Measurements from ENCODE around the gene ANKDD1A. TPM values are rescaled to one million over a fixed set of nuclear protein-coding genes. Genes with fewer than 3 reads are reported as not detected.

The ANKDD1A gene
- total RNA-seq, 1 experiment from 2014 or later: 6.8 TPM

DNA sequence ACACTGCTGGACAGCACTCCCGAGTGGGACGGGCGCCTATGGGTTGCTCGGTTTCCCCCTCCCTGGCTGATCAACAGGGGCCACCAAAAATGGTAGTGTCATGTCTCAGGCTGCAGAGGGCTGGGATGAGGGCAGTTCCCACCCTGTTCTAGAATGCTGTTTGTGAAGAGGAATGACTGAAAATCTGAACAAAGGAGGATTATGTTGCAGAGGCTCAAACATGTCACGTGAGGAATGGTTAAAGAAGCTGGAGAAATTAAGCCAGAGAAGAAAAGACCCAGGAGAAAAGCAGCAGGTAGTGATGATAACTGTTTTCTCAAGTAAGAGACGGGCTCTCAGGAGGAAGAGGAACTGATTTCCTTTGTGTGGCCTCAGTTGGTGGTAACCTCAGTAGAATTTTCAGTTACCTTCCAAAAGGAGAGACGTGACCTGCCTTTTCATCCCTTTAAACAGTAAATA, 67.6 kb downstream of the ANKDD1A start:
- ChIA-PET POLR2A (interaction anchor here (0.6 kb wide), 1 partner anchor 150 kb away, joined by 11 read pairs; no protein-coding TSS in a partner anchor), CTCF (interaction anchor here (0.6 kb wide), 1 partner anchor 420 kb away, joined by 7 read pairs; no protein-coding TSS in a partner anchor)
- no TSS peak for BruUV-seq (replicated peaks)
- in situ Hi-C loops (cut with HindIII; ENCODE audit: low pct_unique_long_range_greater_than_20kb, low sequenced_read_pairs) (no loop called here), intact Hi-C loops (cut with micrococcal nuclease; ENCODE audit: unreplicated experiment) (no loop called here)
- Histone ChIP-seq H3K9me3 (ENCODE audit: control insufficient read depth, insufficient read depth, low read depth, low read length) (no peaks in the 10 kb centered on the region), H3K4me3 (ENCODE audit: low read depth in 2 of 2, low read length in 2 of 2) (no peak overlapping the region), H3K27ac (ENCODE audit: low read length) (no peak overlapping the region), H3K27me3 (ENCODE audit: control insufficient read depth, insufficient read depth, low read length) (no peaks in the 10 kb centered on the region), H3K36me3 (ENCODE audit: control insufficient read depth, insufficient read depth, low read length) (peaks cover 11% of the 10 kb centered on the region), H3K4me1 (ENCODE audit: control insufficient read depth, insufficient read depth, low read length) (no peaks in the 10 kb centered on the region)
- no peak for TF ChIP-seq TCF7L2 (IDR thresholded peaks at IDR 0.05; ENCODE audit: low read depth, low read length)
- TF ChIP-seq, protein P1, sequence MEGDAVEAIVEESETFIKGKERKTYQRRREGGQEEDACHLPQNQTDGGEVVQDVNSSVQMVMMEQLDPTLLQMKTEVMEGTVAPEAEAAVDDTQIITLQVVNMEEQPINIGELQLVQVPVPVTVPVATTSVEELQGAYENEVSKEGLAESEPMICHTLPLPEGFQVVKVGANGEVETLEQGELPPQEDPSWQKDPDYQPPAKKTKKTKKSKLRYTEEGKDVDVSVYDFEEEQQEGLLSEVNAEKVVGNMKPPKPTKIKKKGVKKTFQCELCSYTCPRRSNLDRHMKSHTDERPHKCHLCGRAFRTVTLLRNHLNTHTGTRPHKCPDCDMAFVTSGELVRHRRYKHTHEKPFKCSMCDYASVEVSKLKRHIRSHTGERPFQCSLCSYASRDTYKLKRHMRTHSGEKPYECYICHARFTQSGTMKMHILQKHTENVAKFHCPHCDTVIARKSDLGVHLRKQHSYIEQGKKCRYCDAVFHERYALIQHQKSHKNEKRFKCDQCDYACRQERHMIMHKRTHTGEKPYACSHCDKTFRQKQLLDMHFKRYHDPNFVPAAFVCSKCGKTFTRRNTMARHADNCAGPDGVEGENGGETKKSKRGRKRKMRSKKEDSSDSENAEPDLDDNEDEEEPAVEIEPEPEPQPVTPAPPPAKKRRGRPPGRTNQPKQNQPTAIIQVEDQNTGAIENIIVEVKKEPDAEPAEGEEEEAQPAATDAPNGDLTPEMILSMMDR (IDR thresholded peaks at IDR 0.05): no peak
- TF ChIP-seq, protein P2, sequence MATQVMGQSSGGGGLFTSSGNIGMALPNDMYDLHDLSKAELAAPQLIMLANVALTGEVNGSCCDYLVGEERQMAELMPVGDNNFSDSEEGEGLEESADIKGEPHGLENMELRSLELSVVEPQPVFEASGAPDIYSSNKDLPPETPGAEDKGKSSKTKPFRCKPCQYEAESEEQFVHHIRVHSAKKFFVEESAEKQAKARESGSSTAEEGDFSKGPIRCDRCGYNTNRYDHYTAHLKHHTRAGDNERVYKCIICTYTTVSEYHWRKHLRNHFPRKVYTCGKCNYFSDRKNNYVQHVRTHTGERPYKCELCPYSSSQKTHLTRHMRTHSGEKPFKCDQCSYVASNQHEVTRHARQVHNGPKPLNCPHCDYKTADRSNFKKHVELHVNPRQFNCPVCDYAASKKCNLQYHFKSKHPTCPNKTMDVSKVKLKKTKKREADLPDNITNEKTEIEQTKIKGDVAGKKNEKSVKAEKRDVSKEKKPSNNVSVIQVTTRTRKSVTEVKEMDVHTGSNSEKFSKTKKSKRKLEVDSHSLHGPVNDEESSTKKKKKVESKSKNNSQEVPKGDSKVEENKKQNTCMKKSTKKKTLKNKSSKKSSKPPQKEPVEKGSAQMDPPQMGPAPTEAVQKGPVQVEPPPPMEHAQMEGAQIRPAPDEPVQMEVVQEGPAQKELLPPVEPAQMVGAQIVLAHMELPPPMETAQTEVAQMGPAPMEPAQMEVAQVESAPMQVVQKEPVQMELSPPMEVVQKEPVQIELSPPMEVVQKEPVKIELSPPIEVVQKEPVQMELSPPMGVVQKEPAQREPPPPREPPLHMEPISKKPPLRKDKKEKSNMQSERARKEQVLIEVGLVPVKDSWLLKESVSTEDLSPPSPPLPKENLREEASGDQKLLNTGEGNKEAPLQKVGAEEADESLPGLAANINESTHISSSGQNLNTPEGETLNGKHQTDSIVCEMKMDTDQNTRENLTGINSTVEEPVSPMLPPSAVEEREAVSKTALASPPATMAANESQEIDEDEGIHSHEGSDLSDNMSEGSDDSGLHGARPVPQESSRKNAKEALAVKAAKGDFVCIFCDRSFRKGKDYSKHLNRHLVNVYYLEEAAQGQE (IDR thresholded peaks at IDR 0.05; ENCODE audit: insufficient read depth in 1 of 2, low read depth in 2 of 2, low read length in 1 of 2): no peak
- TF ChIP-seq POLR2AphosphoS5 (IDR thresholded peaks at IDR 0.05; ENCODE audit: low read depth, low read length): no peak
- no peak for TF ChIP-seq SIN3A (IDR thresholded peaks at IDR 0.05; ENCODE audit: borderline replicate concordance, insufficient read depth, low read depth, low read length)
- ATAC-seq (no peak), DNase-seq (ENCODE audit: low read depth, low spot score) (no peak)

- Histone ChIP-seq H3K27ac (ENCODE audit: low read length) (no peak overlapping the region), H3K36me3 (ENCODE audit: control insufficient read depth, insufficient read depth, low read length) (peaks cover 11% of the 10 kb centered on the region), H3K4me3 (ENCODE audit: low read depth in 2 of 2, low read length in 2 of 2) (no peak overlapping the region), H3K9me3 (ENCODE audit: control insufficient read depth, insufficient read depth, low read depth, low read length) (no peaks in the 10 kb centered on the region), H3K4me1 (ENCODE audit: control insufficient read depth, insufficient read depth, low read length) (peaks cover 8% of the 10 kb centered on the region), H3K27me3 (ENCODE audit: control insufficient read depth, insufficient read depth, low read length) (no peaks in the 10 kb centered on the region)
- POLR2A ChIA-PET: interaction anchor here (0.7 to 0.8 kb wide), 2 partner anchors 201 to 249 kb away, joined by 3 to 14 read pairs; no protein-coding TSS in a partner anchor
- no peak for ATAC-seq
- intact Hi-C loops (cut with micrococcal nuclease; ENCODE audit: unreplicated experiment): no loop called here
- CTCF ChIA-PET: no interaction called here
- in situ Hi-C loops (cut with HindIII; ENCODE audit: low pct_unique_long_range_greater_than_20kb, low sequenced_read_pairs): no loop called here
- TF ChIP-seq, protein P2 (IDR thresholded peaks at IDR 0.05; ENCODE audit: insufficient read depth in 1 of 2, low read depth in 2 of 2, low read length in 1 of 2): no peak
- no peak for TF ChIP-seq SIN3A (IDR thresholded peaks at IDR 0.05; ENCODE audit: borderline replicate concordance, insufficient read depth, low read depth, low read length)
- no peak for TF ChIP-seq POLR2AphosphoS5 (IDR thresholded peaks at IDR 0.05; ENCODE audit: low read depth, low read length)
- TF ChIP-seq, protein P1 (IDR thresholded peaks at IDR 0.05): no peak
- no peak for TF ChIP-seq TCF7L2 (IDR thresholded peaks at IDR 0.05; ENCODE audit: low read depth, low read length)
- DNase-seq (ENCODE audit: low read depth, low spot score): no peak
- no TSS peak for BruUV-seq (replicated peaks)
Observed at GRCh38 chr15:64981812-64982431, 70.2 kb downstream of the ANKDD1A start.

Data from Panc1 (cell line).